Skeletal muscle cell (primary cell): ENCODE results near the gene EDARADD.

Source experiments
- DNase-seq: peaks from one replicate; pipeline ENCODE4 v3.0.0-alpha.2; 2010; ENCODE audit warnings: low read depth
- H3K4me3 ChIP-seq: 2 replicates; pipeline ENCODE4 v1.5.1; 2011; ENCODE audit warnings: low read depth, mild to moderate bottlenecking, control low read depth, low read length, moderate library complexity

The EDARADD gene

GRCh38 chr1:236389253-236389652 lies 4.8 kb upstream of the EDARADD start:
- H3K4me3 ChIP-seq: no peak overlapping the region
- DNase-seq: no peak

GRCh38 chr1:236391008-236391407 lies 3.1 kb upstream of the EDARADD start:
- no peak for DNase-seq

GRCh38 chr1:236392182-236392581 lies 1.9 kb upstream of the EDARADD start:
- no peak overlapping the region for H3K4me3 ChIP-seq
- no peak for DNase-seq

More at GRCh38 chr1:236391008-236391407, 3.1 kb upstream of the EDARADD start:
- no peak overlapping the region for H3K4me3 ChIP-seq

GRCh38 chr1:236394879-236395229 lies 768 bp downstream of the EDARADD start:
- H3K4me3 ChIP-seq: peak overlapping the region; percentile 60
- no peak for DNase-seq

- peak overlapping the region; percentile 60 for H3K4me3 ChIP-seq
- DNase-seq: no peak
These were observed 1.3 kb downstream of the EDARADD start for GRCh38 chr1:236395230-236395946.

GRCh38 chr1:236395947-236396664 lies 2.0 kb downstream of the EDARADD start:
- no peak for DNase-seq
- peak overlapping the region; percentile 60 for H3K4me3 ChIP-seq

- DNase-seq: no peak
- H3K4me3 ChIP-seq: no peak overlapping the region
These were observed 2.6 kb downstream of the EDARADD start for GRCh38 chr1:236396665-236397043.

- no peak overlapping the region for H3K4me3 ChIP-seq
- no peak for DNase-seq
These were observed 3.2 kb downstream of the EDARADD start for GRCh38 chr1:236397173-236397759.

- H3K4me3 ChIP-seq: no peak overlapping the region
- no peak for DNase-seq
These were observed 4.5 kb downstream of the EDARADD start for GRCh38 chr1:236398538-236398937.

GRCh38 chr1:236400061-236400603 lies 6.0 kb downstream of the EDARADD start:
- H3K4me3 ChIP-seq: no peak overlapping the region
- no peak for DNase-seq

- no peak overlapping the region for H3K4me3 ChIP-seq
- DNase-seq: no peak
These were observed 7.6 kb downstream of the EDARADD start for GRCh38 chr1:236401698-236402097.

- H3K4me3 ChIP-seq: no peak overlapping the region
- DNase-seq: no peak
These were observed 10.0 kb downstream of the EDARADD start for GRCh38 chr1:236403905-236404696.

GRCh38 chr1:236407059-236407458 lies 13.0 kb downstream of the EDARADD start:
- H3K4me3 ChIP-seq: no peak overlapping the region
- no peak for DNase-seq

GRCh38 chr1:236413688-236414087 lies 19.6 kb downstream of the EDARADD start:
- H3K4me3 ChIP-seq: no peak overlapping the region

GRCh38 chr1:236416165-236416564 lies 22.1 kb downstream of the EDARADD start:
- DNase-seq: no peak

More at GRCh38 chr1:236413688-236414087, 19.6 kb downstream of the EDARADD start:
- DNase-seq: no peak

GRCh38 chr1:236417336-236417735 lies 23.2 kb downstream of the EDARADD start:
- no peak overlapping the region for H3K4me3 ChIP-seq
- no peak for DNase-seq

More at GRCh38 chr1:236416165-236416564, 22.1 kb downstream of the EDARADD start:
- H3K4me3 ChIP-seq: no peak overlapping the region

GRCh38 chr1:236419502-236419901 lies 25.4 kb downstream of the EDARADD start:
- no peak for DNase-seq
- no peak overlapping the region for H3K4me3 ChIP-seq

GRCh38 chr1:236421022-236421421 lies 26.9 kb downstream of the EDARADD start:
- no peak for DNase-seq
- H3K4me3 ChIP-seq: no peak overlapping the region

GRCh38 chr1:236421850-236422516 lies 27.9 kb downstream of the EDARADD start:
- no peak for DNase-seq

More at GRCh38 chr1:236421850-236422516, 27.9 kb downstream of the EDARADD start:
- no peak overlapping the region for H3K4me3 ChIP-seq
